ENCODE data around the gene IGHMBP2.

- TF ChIP-seq POLR2A (IDR thresholded peaks at IDR 0.05; ENCODE audit: low read depth, low read length) (no peak), POLR2AphosphoS5 (IDR thresholded peaks at IDR 0.05; ENCODE audit: low read depth, low read length) (no peak), TAF1 (IDR thresholded peaks at IDR 0.05; ENCODE audit: borderline replicate concordance, low read depth, low read length) (no peak)
Observed at GRCh38 chr11:68938088-68938487, 34.4 kb downstream of the IGHMBP2 start.

Data from GM12892 (cell line).